Activated T-helper 1 cell treated with anti-CD3 and anti-CD28 coated beads, Interleukin-2, amount 50 U/mL, for 16 hours (primary cell): ENCODE data around the gene NDUFC1.

ENCODE experiments used
- DNase-seq, 2 donors: peaks; one replicate each; pipeline ENCODE4 v3.0.0-alpha.2; 2020; ENCODE audit warnings: low read depth in 1 of 2, low spot score in 1 of 2

NDUFC1 gene

GRCh38 chr4:139253046-139253445, 49.2 kb downstream of the NDUFC1 start:
- DNase-seq = no peak

- no peak for DNase-seq
Observed at GRCh38 chr4:139247700-139248238, 54.5 kb downstream of the NDUFC1 start.

DNA sequence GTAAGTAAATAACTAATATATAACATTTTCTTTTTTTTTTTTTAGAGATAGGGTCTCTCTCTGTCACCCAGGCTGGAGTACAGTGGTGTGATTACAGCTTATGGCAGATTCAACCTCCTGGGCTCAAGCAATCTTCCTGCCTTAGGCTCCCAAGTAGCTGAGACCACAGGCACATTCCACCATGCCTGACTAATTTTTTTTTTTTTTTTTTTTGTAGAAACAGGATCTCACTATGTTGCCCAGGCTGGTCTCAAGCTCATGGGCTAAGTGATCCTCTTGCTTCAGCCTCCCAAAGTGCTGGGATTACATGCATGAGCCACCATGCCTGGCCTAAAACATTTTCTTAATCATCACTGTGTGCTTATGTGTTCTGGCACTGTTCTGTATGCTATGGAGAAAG, 55.0 kb downstream of the NDUFC1 start:
- DNase-seq = no peak

DNA sequence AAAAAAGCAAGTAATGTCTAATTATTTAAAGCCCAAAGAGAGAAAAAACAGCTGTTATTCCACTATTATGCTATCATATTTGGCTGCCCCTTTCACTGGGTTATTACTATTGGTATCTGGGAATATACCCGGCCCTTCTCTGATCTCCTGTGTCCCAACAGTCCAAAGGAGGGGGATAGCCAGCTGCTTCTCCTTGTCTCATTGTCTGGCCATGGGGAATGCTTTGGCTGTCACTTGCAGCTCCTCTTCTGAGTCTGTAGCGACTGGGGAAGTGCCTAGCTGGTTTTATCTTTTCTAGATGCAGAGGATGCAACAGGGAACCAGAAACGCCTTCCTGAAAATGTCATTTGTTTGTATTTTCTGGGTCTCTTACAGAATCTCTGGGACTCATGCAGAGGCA, 56.1 kb downstream of the NDUFC1 start:
- DNase-seq = no peak

DNA sequence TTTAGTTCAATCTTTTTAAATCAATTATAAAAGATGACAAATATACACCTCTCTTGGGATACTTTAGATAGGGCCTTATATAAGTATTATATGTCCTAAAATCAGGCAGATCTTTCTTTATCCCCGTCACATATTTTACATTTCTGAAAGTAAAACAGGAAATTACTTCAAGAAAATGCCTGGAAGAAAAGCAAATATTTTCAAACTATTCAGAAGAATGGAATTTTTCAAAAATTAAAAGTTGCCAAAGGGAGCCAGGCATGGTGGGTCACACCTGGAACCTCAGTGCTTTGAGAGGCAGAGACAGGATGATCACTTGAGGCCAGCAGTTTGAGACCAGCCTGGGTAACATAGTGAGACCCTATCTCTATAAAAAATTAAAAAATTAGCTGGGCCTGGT, 56.7 kb downstream of the NDUFC1 start:
- DNase-seq = no peak

DNA sequence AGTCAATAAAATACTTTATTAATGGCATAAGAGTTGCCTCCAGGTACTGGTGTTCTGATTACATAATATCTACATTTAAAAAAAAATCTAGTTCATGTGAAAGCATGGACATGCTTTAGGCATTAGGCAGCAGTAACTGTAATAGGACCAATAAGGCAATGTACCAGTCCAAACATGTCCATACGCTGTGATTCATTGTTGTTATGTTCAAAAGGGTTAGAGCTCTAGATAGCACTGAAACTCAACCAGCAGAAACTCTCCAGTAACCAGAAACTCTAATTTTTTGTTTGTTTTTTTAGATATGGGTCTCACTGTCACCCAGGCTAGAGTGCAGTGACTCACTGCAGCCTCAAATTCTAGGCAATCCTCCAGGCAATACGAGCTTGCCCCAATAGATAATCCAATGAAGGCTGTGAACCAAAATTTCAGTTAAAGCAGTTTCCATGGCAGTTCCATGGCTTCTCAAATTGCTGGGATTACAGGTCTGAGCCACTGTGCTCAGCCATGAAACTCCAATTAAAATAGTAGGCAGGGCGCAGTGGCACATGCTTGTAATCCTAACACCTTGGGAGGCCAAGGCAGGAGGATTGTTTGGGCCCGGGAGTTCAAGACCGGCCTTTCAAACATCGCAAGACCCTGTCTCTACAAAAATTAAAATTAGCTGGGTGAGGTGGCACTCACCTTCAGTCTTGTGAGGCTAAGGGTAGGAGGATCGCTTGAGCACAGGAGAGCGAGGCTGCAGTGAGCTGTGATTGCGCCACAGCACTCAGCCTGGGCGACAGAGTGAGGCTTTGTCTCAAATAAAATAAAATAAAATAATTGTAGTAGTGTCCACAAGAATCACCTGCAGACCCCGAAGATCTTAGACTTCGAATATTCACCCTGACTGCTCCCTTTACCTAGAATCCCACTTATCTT, 58.6 kb downstream of the NDUFC1 start:
- DNase-seq = no peak

- no peak for DNase-seq
Observed at GRCh38 chr4:139242511-139243051, 59.7 kb downstream of the NDUFC1 start.

DNA sequence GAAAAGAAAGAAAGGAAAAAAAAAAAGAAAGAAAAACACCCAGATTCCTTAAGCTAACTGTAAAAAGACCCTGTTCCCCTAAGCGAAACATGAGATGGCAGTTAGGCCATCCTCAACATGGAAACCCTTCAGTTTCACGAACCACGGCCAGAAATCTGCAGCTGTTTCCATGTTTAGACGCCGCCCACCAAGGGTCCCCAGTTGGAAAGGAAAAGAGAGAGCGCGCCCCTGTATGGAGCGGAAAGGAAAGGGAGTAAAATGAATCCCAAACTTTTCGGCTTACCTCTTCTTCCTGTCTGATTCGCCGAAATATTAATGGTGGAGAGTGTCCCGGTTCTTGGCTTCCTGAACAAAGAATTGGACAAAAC, 60.5 kb downstream of the NDUFC1 start:
- no peak for DNase-seq

DNA sequence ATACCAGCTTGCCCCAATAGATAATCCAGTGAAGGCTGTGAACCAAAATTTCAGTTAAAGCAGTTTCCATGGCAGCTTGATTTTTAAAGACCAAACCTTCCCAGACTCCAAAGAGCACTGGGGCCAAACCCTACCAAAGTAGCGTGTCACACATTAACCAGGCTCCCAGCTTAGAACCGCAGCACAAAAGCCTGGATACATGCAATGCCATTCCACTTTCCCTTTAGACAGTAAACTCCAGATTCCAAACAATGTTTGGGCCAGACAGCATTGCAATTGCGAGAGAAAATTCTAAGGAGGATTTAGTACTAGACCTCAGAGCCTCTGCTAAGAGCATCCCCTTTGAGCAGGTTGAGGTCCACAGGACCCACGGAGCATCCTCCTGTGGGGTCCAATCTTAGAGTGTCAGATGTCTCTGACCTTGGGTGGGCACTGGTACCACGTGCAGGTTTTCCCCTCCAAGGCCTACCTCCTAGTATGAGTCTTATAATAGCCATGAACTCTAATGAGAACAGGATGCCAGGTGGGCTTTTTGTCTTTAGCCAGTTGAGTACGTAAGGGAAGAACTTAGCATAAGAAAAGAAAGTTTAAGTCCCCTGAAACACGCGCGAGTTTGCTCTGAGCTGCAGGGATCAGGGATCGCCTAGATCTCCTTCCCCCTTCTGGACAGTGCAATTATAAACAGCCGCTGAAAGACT, 61.0 kb downstream of the NDUFC1 start:
- DNase-seq = no peak
